Caco-2 (cell line): ENCODE data around the gene FBXL7. TPM values are rescaled to one million over a fixed set of nuclear protein-coding genes. Genes with fewer than 3 reads are reported as not detected.

Experiments used
- BruUV-seq: library from RNA; stranded (reverse); fragments of 400-500 nt; replicated peaks from 2 replicates; lab custom pipeline; 2021; lab: Mats Ljungman, UMichigan
- CTCF ChIA-PET: fragments of 300-600 bp; sonication (Branson Sonifier 250); formaldehyde crosslinking; loops from one replicate; lab custom pipeline; 2022; ENCODE audit warnings: antibody characterized with exemption; lab: Charles Lee
- POLR2A ChIA-PET: fragments of 300-600 bp; sonication (Branson Sonifier 250); formaldehyde crosslinking; loops from one replicate; lab custom pipeline; 2022; ENCODE audit warnings: antibody characterized with exemption; lab: Charles Lee
- DNase-seq, 2 experiments: peaks; one replicate each; pipeline versions ENCODE4 v3.0.0 to v3.0.0-alpha.2; 2020 to 2022
- H3K27me3 ChIP-seq: replicated peaks from 2 replicates; pipeline ENCODE4 v1.6.0; 2011; ENCODE audit warnings: low read length; ENCODE audit not compliant: control insufficient read depth, insufficient read depth
- H3K36me3 ChIP-seq: 2 replicates; pipeline ENCODE4 v1.5.1; 2011; ENCODE audit warnings: low read length; ENCODE audit not compliant: control insufficient read depth, insufficient read depth
- H3K4me1 ChIP-seq: fragments of 250-450 bp; sonication (Bioruptor Pico); 2 replicates; pipeline ENCODE4 v1.5.1; 2020; ENCODE audit warnings: mild to moderate bottlenecking
- H3K4me3 ChIP-seq: 2 replicates; pipeline ENCODE4 v1.5.1; 2011; ENCODE audit warnings: low read depth, mild to moderate bottlenecking, control low read depth, low read length
- H3K9me3 ChIP-seq: fragments of 250-450 bp; sonication (Bioruptor Pico); 2 replicates; pipeline ENCODE4 v1.5.1; 2020; ENCODE audit warnings: mild to moderate bottlenecking, moderate library complexity
- H3K27ac Mint-ChIP-seq: one replicate; pipeline ENCODE4 v1.8.0; 2022; ENCODE audit warnings: mixed read lengths; ENCODE audit not compliant: unreplicated experiment
- H3K27me3 Mint-ChIP-seq: one replicate; pipeline ENCODE4 v1.8.0; 2022; ENCODE audit warnings: mixed read lengths; ENCODE audit not compliant: insufficient read depth, unreplicated experiment
- H3K36me3 Mint-ChIP-seq: one replicate; pipeline ENCODE4 v1.8.0; 2022; ENCODE audit warnings: mild to moderate bottlenecking, mixed read lengths; ENCODE audit not compliant: insufficient read depth, unreplicated experiment
- H3K4me1 Mint-ChIP-seq: one replicate; pipeline ENCODE4 v1.8.0; 2022; ENCODE audit warnings: low read depth, mixed read lengths; ENCODE audit not compliant: unreplicated experiment
- H3K4me3 Mint-ChIP-seq: one replicate; pipeline ENCODE4 v1.8.0; 2022; ENCODE audit warnings: mild to moderate bottlenecking, moderate library complexity, mixed read lengths; ENCODE audit not compliant: unreplicated experiment
- H3K9me3 Mint-ChIP-seq: one replicate; pipeline ENCODE4 v1.8.0; 2022; ENCODE audit warnings: mixed read lengths; ENCODE audit not compliant: unreplicated experiment
- CTCF ChIP-seq, 2 experiments: fragments of 200-600 bp in 1 of 2; IDR thresholded peaks; 1 replicate in 1 of 2; 2 replicates in 1 of 2; pipeline versions ENCODE4 v1.5.1 to v1.8.0; 2011 to 2022; ENCODE audit warnings: antibody characterized with exemption in 1 of 2, control low read depth in 1 of 2, inconsistent platforms in 1 of 2, low read depth in 1 of 2, low read length in 1 of 2, mild to moderate bottlenecking in 1 of 2, moderate library complexity in 1 of 2; ENCODE audit not compliant: insufficient read depth in 1 of 2, severe bottlenecking in 1 of 2, unreplicated experiment in 1 of 2
- intact Hi-C: fragments of 100-400 bp; cut with micrococcal nuclease; formaldehyde crosslinking; loops from one replicate; pipeline ENCODE4 v1.10.0; 2022; ENCODE audit not compliant: unreplicated experiment
- total RNA-seq: library from RNA; stranded (reverse); gene quantifications from 2 replicates; pipeline ENCODE4 v1.2.3, GENCODE V29; 2022

FBXL7 gene
- total RNA-seq, 1 experiment from 2014 or later, result not detected

GRCh38 chr5:15789642-15790041, 289.7 kb downstream of the FBXL7 start:
- ChIA-PET POLR2A (no interaction called here), CTCF (no interaction called here)
- Mint-ChIP-seq H3K27ac (no peak overlapping the region), H3K36me3 (no peaks in the 10 kb centered on the region), H3K4me3 (no peak overlapping the region), H3K27me3 (no peaks in the 10 kb centered on the region), H3K9me3 (no peaks in the 10 kb centered on the region), H3K4me1 (no peaks in the 10 kb centered on the region)
- no peaks in the 10 kb centered on the region for H3K4me1 ChIP-seq
- H3K4me3 ChIP-seq, result no peak overlapping the region
- intact Hi-C loops, result loop anchor here (10.0 kb wide), 1 partner anchor 325 kb away; no protein-coding TSS in a partner anchor
- no peak for DNase-seq
- BruUV-seq, result no TSS peak
- no peaks in the 10 kb centered on the region for H3K9me3 ChIP-seq
- H3K36me3 ChIP-seq, result no peaks in the 10 kb centered on the region
- no peaks in the 10 kb centered on the region for H3K27me3 ChIP-seq
- no peak for TF ChIP-seq CTCF (IDR thresholded peaks at IDR 0.05; ENCODE audit: insufficient read depth in 1 of 2, low read depth in 1 of 2, low read length in 1 of 2, severe bottlenecking in 1 of 2, unreplicated experiment in 1 of 2)

DNA sequence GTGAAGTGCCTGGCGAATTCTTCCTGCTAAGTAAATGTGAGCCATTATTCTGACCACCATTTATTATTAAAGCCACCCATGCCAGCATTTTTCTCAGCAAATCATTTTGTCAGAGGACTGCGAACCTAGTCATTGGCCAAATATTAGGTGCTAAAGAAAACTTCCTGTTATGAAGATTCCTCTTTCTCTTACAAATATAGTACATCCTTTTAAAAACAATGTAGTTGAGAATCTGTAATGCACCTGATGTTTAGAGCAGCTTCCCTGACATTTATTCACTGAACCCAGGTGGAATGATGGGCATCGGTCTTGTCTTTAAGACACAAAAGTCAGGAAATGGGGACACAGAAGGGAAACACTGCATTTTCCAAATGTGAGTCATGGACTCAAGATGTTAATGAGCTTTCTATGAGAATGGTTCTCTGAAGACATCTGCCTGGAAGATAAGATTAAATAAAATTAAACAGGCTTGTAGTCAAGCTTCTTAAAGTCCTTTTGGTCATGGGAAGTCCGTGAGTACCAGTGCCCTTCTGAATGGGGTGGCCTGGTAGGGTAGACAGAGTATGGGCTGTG, 290.6 kb downstream of the FBXL7 start:
- Mint-ChIP-seq H3K27ac (no peak overlapping the region), H3K4me1 (no peaks in the 10 kb centered on the region), H3K36me3 (no peaks in the 10 kb centered on the region), H3K4me3 (no peak overlapping the region), H3K9me3 (no peaks in the 10 kb centered on the region), H3K27me3 (no peaks in the 10 kb centered on the region)
- POLR2A ChIA-PET, result no interaction called here
- intact Hi-C loops, result loop anchor here (10.0 kb wide), 1 partner anchor 326 kb away; no protein-coding TSS in a partner anchor
- Histone ChIP-seq H3K9me3 (no peaks in the 10 kb centered on the region), H3K36me3 (no peaks in the 10 kb centered on the region), H3K4me3 (no peak overlapping the region), H3K27me3 (no peaks in the 10 kb centered on the region), H3K4me1 (no peaks in the 10 kb centered on the region)
- DNase-seq, result no peak
- no peak for TF ChIP-seq CTCF (IDR thresholded peaks at IDR 0.05; ENCODE audit: insufficient read depth in 1 of 2, low read depth in 1 of 2, low read length in 1 of 2, severe bottlenecking in 1 of 2, unreplicated experiment in 1 of 2)
- CTCF ChIA-PET, result no interaction called here
- BruUV-seq, result no TSS peak

DNA sequence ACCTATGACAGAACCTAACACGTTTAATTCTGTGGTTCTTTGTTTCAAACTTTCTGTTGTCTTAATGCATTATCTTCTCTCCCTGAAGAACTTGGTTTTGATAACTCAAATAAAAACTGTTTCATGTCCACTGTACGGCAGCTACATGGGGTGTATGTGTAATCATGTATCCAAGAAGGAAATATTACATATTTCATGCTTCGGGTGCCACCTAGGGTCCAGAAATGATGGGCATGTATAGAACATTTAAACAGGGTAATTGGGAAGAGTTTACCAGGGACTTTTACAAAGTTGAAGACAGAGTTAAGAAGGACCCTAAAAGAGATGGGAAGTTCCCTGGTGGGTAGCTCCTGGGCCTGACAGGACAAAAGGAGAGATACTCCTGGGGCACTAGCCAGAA, 291.3 kb downstream of the FBXL7 start:
- no peaks in the 10 kb centered on the region for H3K9me3 Mint-ChIP-seq
- no peak overlapping the region for H3K27ac Mint-ChIP-seq
- Histone ChIP-seq H3K27me3 (no peaks in the 10 kb centered on the region), H3K4me1 (no peaks in the 10 kb centered on the region), H3K4me3 (no peak overlapping the region), H3K36me3 (no peaks in the 10 kb centered on the region), H3K9me3 (no peaks in the 10 kb centered on the region)
- no peaks in the 10 kb centered on the region for H3K36me3 Mint-ChIP-seq
- H3K4me3 Mint-ChIP-seq, result no peak overlapping the region
- H3K4me1 Mint-ChIP-seq, result no peaks in the 10 kb centered on the region
- TF ChIP-seq CTCF (IDR thresholded peaks at IDR 0.05; ENCODE audit: insufficient read depth in 1 of 2, low read depth in 1 of 2, low read length in 1 of 2, severe bottlenecking in 1 of 2, unreplicated experiment in 1 of 2), result no peak
- no peaks in the 10 kb centered on the region for H3K27me3 Mint-ChIP-seq
- CTCF ChIA-PET, result no interaction called here
- BruUV-seq, result no TSS peak
- POLR2A ChIA-PET, result no interaction called here
- DNase-seq, result no peak
- intact Hi-C loops, result loop anchor here (10.0 kb wide), 1 partner anchor 326 kb away; no protein-coding TSS in a partner anchor
